H1 (cell line): Measurements from ENCODE around the gene ATP11C. TPM values are rescaled to one million over a fixed set of nuclear protein-coding genes. Genes with fewer than 3 reads are reported as not detected.

ENCODE experiments used
- CTCF ChIA-PET: fragments of 300-600 bp; sonication (Branson Sonifier 250); formaldehyde crosslinking; loops from one replicate; lab custom pipeline; 2021; ENCODE audit not compliant: partially characterized antibody; lab: Charles Lee
- POLR2A ChIA-PET: fragments of 300-600 bp; sonication (Branson Sonifier 250); formaldehyde crosslinking; loops from one replicate; lab custom pipeline; 2021; ENCODE audit warnings: inconsistent platforms; ENCODE audit not compliant: partially characterized antibody; lab: Charles Lee
- DNase-seq, 2 experiments: peaks; one replicate each; pipeline versions ENCODE4 v3.0.0 to v3.0.0-alpha.2; 2010 to 2022; ENCODE audit warnings: low spot score in 2 of 2, low read depth in 1 of 2, mixed read lengths in 1 of 2
- FAIRE-seq: peaks from 2 replicates; lab custom pipeline; 2011; peaks lifted over from hg19 to GRCh38; lab: Jason Lieb, UNC
- H2AFZ ChIP-seq: 2 replicates; pipeline ENCODE4 v1.8.1; 2012; ENCODE audit warnings: low read length, inconsistent platforms
- H2AK5ac ChIP-seq: 2 replicates; pipeline ENCODE4 v1.6.1; 2013; ENCODE audit warnings: low read depth, low read length
- H2BK120ac ChIP-seq: replicated peaks from 2 replicates; pipeline ENCODE3; 2013; ENCODE audit warnings: low read depth, low read length, inconsistent platforms
- H2BK12ac ChIP-seq: 2 replicates; pipeline ENCODE4 v1.6.1; 2013; ENCODE audit warnings: low read depth, low read length
- H2BK15ac ChIP-seq: 2 replicates; pipeline ENCODE4 v1.6.1; 2013; ENCODE audit warnings: low read length
- H2BK20ac ChIP-seq: 2 replicates; pipeline ENCODE4 v1.6.1; 2013; ENCODE audit warnings: low read length
- H2BK5ac ChIP-seq: 2 replicates; pipeline ENCODE4 v1.6.1; 2013; ENCODE audit warnings: low read depth, low read length
- H3K14ac ChIP-seq: 2 replicates; pipeline ENCODE4 v1.6.1; 2013; ENCODE audit warnings: inconsistent platforms; ENCODE audit not compliant: insufficient read length
- H3K18ac ChIP-seq: 2 replicates; pipeline ENCODE4 v1.6.1; 2013; ENCODE audit warnings: low read length; ENCODE audit errors: extremely low read depth
- H3K23ac ChIP-seq: 2 replicates; pipeline ENCODE4 v1.6.1; 2013; ENCODE audit warnings: inconsistent platforms; ENCODE audit not compliant: insufficient read length
- H3K23me2 ChIP-seq: 2 replicates; pipeline ENCODE4 v1.6.1; 2013; ENCODE audit warnings: low read depth, low read length
- H3K27ac ChIP-seq: 2 replicates; pipeline ENCODE4 v1.6.1; 2011; ENCODE audit warnings: low read depth, low read length, inconsistent platforms
- H3K27me3 ChIP-seq, 4 experiments: replicated peaks in 1 of 4; 1 replicate in 1 of 4; 2 replicates in 3 of 4; pipeline versions ENCODE4 v1.6.1 to v1.8.1; 2011 to 2013; ENCODE audit warnings: low read length in 3 of 4, mild to moderate bottlenecking in 3 of 4, inconsistent platforms in 2 of 4, mixed read lengths in 2 of 4, moderate library complexity in 1 of 4; ENCODE audit not compliant: control insufficient read depth in 3 of 4, insufficient read depth in 3 of 4; ENCODE audit errors: extremely low read depth in 1 of 4
- H3K36me3 ChIP-seq, 4 experiments: 2 replicates each; pipeline versions ENCODE4 v1.6.1 to v1.8.1; 2011 to 2013; ENCODE audit warnings: mild to moderate bottlenecking in 4 of 4, low read length in 3 of 4, moderate library complexity in 2 of 4, control low read depth in 1 of 4, inconsistent platforms in 1 of 4; ENCODE audit not compliant: insufficient read depth in 4 of 4, control insufficient read depth in 2 of 4
- H3K4ac ChIP-seq: replicated peaks from 2 replicates; pipeline ENCODE3; 2013; ENCODE audit warnings: low read length, low read depth, mixed read lengths, inconsistent platforms; ENCODE audit not compliant: insufficient read length
- H3K4me1 ChIP-seq, 4 experiments: replicated peaks in 1 of 4; 1 replicate in 1 of 4; 2 replicates in 3 of 4; pipeline versions ENCODE4 v1.6.1 to v1.8.1; 2011 to 2013; ENCODE audit warnings: low read length in 3 of 4, inconsistent platforms in 2 of 4, mixed read lengths in 1 of 4; ENCODE audit not compliant: insufficient read depth in 4 of 4, control insufficient read depth in 3 of 4
- H3K4me2 ChIP-seq, 2 experiments: 2 replicates each; pipeline versions ENCODE4 v1.6.1 to v1.8.1; 2011 to 2013; ENCODE audit warnings: low read depth in 2 of 2, low read length in 2 of 2, control low read depth in 1 of 2, inconsistent platforms in 1 of 2, mild to moderate bottlenecking in 1 of 2; ENCODE audit not compliant: insufficient read depth in 1 of 2
- H3K4me3 ChIP-seq, 4 experiments: fragments of 200-600, 300-600 bp in 1 of 4; sonication (generic), shearing (Covaris generic), sonication (Bioruptor Twin) in 1 of 4; 2 replicates each; pipeline versions ENCODE4 v1.5.1 to v1.8.1; 2011 to 2016; ENCODE audit warnings: low read length in 4 of 4, low read depth in 3 of 4, control low read depth in 2 of 4, inconsistent platforms in 2 of 4, mild to moderate bottlenecking in 2 of 4, mixed read lengths in 1 of 4, moderate library complexity in 1 of 4; ENCODE audit not compliant: insufficient read depth in 2 of 4; ENCODE audit errors: extremely low read depth in 1 of 4
- H3K56ac ChIP-seq: replicated peaks from 2 replicates; pipeline ENCODE3; 2013; ENCODE audit warnings: low read depth, mild to moderate bottlenecking, mixed read lengths, low read length, inconsistent platforms; ENCODE audit not compliant: insufficient read length
- H3K79me1 ChIP-seq: 2 replicates; pipeline ENCODE4 v1.6.1; 2013; ENCODE audit warnings: low read depth, low read length, control low read depth
- H3K79me2 ChIP-seq, 2 experiments: 2 replicates each; pipeline versions ENCODE4 v1.6.1 to v1.8.1; 2012 to 2013; ENCODE audit warnings: low read length in 2 of 2, mild to moderate bottlenecking in 2 of 2, inconsistent platforms in 1 of 2; ENCODE audit not compliant: insufficient read depth in 2 of 2, control insufficient read depth in 1 of 2
- H3K9ac ChIP-seq, 4 experiments: replicated peaks in 1 of 4; 1 replicate in 1 of 4; 2 replicates in 3 of 4; pipeline versions ENCODE4 v1.6.1 to v1.8.1; 2011 to 2013; ENCODE audit warnings: low read depth in 3 of 4, low read length in 3 of 4, control low read depth in 2 of 4, mild to moderate bottlenecking in 2 of 4, moderate library complexity in 2 of 4, inconsistent platforms in 1 of 4; ENCODE audit errors: extremely low read depth in 1 of 4
- H3K9me3 ChIP-seq, 2 experiments: 2 replicates each; pipeline versions ENCODE4 v1.6.1 to v1.8.1; 2012 to 2013; ENCODE audit warnings: mild to moderate bottlenecking in 2 of 2, moderate library complexity in 2 of 2, control low read depth in 1 of 2, inconsistent platforms in 1 of 2, low read depth in 1 of 2, low read length in 1 of 2, mixed read lengths in 1 of 2; ENCODE audit not compliant: insufficient read depth in 2 of 2
- H4K20me1 ChIP-seq, 2 experiments: replicated peaks in 1 of 2; 2 replicates each; pipeline versions ENCODE3 to v1.8.1; 2011 to 2013; ENCODE audit warnings: inconsistent platforms in 2 of 2, low read length in 2 of 2, mild to moderate bottlenecking in 1 of 2; ENCODE audit not compliant: insufficient read depth in 2 of 2, control insufficient read depth in 1 of 2
- H4K5ac ChIP-seq: 2 replicates; pipeline ENCODE4 v1.6.1; 2013; ENCODE audit warnings: low read length, low read depth, mixed read lengths, inconsistent platforms; ENCODE audit not compliant: insufficient read length
- H4K8ac ChIP-seq: 2 replicates; pipeline ENCODE4 v1.8.0; 2013; ENCODE audit warnings: mild to moderate bottlenecking, moderate library complexity, low read length, inconsistent platforms; ENCODE audit not compliant: insufficient read depth; ENCODE audit errors: extremely low read depth
- H4K91ac ChIP-seq: replicated peaks from 2 replicates; pipeline ENCODE3; 2013; ENCODE audit warnings: low read length, mixed read lengths, inconsistent platforms; ENCODE audit not compliant: insufficient read length
- ASH2L ChIP-seq: fragments of 200-600, 300-600 bp; sonication (generic); IDR thresholded peaks from one replicate; pipeline ENCODE4 v1.7.1; 2017; ENCODE audit warnings: low read length
- CHD1 ChIP-seq: IDR thresholded peaks from 2 replicates; pipeline ENCODE4 v1.6.1; 2012; ENCODE audit warnings: low read depth, low read length, improper control_type of control experiment
- KDM1A ChIP-seq: fragments of 200-600, 300-600 bp; sonication (generic); IDR thresholded peaks from 2 replicates; pipeline ENCODE4 v1.7.1; 2016; ENCODE audit warnings: mild to moderate bottlenecking, low read length, borderline replicate concordance
- KDM4A ChIP-seq: IDR thresholded peaks from one replicate; pipeline ENCODE4 v1.7.1; 2012; ENCODE audit warnings: low read depth, mild to moderate bottlenecking, moderate library complexity, low read length, inconsistent platforms; ENCODE audit not compliant: severe bottlenecking
- KDM5A ChIP-seq: fragments of 200-600 bp; IDR thresholded peaks from 2 replicates; pipeline ENCODE4 v1.7.1; 2012; ENCODE audit warnings: mild to moderate bottlenecking, low read length, inconsistent platforms, mixed read lengths
- RAD21 ChIP-seq, 2 experiments: IDR thresholded peaks in 1 of 2; conservative IDR thresholded peaks in 1 of 2; 2 replicates each; pipeline ENCODE4 v1.6.1; 2011; ENCODE audit warnings: low read depth in 2 of 2, low read length in 2 of 2, improper control_type of control experiment in 1 of 2, inconsistent platforms in 1 of 2, mild to moderate bottlenecking in 1 of 2, moderate library complexity in 1 of 2
- RFX5 ChIP-seq: IDR thresholded peaks from 2 replicates; pipeline ENCODE4 v1.6.1; 2011; ENCODE audit warnings: low read depth, low read length, improper control_type of control experiment, borderline replicate concordance
- RXRA ChIP-seq: IDR thresholded peaks from 2 replicates; pipeline ENCODE4 v1.6.1; 2011; ENCODE audit warnings: low read depth, mild to moderate bottlenecking, low read length, moderate library complexity; ENCODE audit not compliant: insufficient read depth
- SAP30 ChIP-seq: fragments of 300-600 bp; sonication (generic); IDR thresholded peaks from 2 replicates; pipeline ENCODE4 v1.7.1; 2012; ENCODE audit warnings: low read length, moderate library complexity, mild to moderate bottlenecking, inconsistent platforms; ENCODE audit not compliant: insufficient read depth, insufficient replicate concordance
- SIRT6 ChIP-seq: IDR thresholded peaks from one replicate; pipeline ENCODE4 v1.7.1; 2012; ENCODE audit warnings: low read length, inconsistent platforms
- SRF ChIP-seq: IDR thresholded peaks from 2 replicates; pipeline ENCODE4 v1.6.1; 2011; ENCODE audit warnings: mild to moderate bottlenecking, low read depth, low read length, moderate library complexity
- WGBS, 2 experiments: shearing (Covaris generic) in 1 of 2; methylation state at CpG; one replicate each; pipeline versions ENCODE4 v1.1.6 to v1.1.7; 2013 to 2015; ENCODE audit warnings: low lambda C conversion rate in 2 of 2, mixed read lengths in 2 of 2, inconsistent platforms in 1 of 2, low coverage in 1 of 2, missing lambda C conversion rate in 1 of 2; ENCODE audit not compliant: insufficient replicate concordance in 2 of 2, insufficient coverage in 1 of 2, insufficient read length in 1 of 2; ENCODE audit errors: extremely low coverage in 1 of 2, missing lambda C conversion rate in 1 of 2; 5-methylcytosine and 5-hydroxymethylcytosine counted together
- polyA plus RNA-seq, 7 experiments: library from polyadenylated mRNA; depleted of rRNA in 3 of 7; stranded (reverse) in 5 of 7; unstranded in 2 of 7; fragments of >200 nt in 5 of 7; fragments of 200-250 nt in 2 of 7; gene quantifications; 1 replicate in 5 of 7; 2 replicates in 1 of 7; 4 replicates in 1 of 7; pipeline versions ENCODE4 v1.2.1 to v1.2.3, GENCODE V29; 2011 to 2013; ENCODE audit warnings: missing spikeins in 2 of 7, mixed read lengths in 2 of 7
- total RNA-seq: library from RNA; stranded (reverse); fragmentation: NEBNext Ultra II Directional; extraction: Animal tissue kit (Norgen Biotek cat#: 25700); gene quantifications from 2 replicates; pipeline ENCODE4 v1.2.1, GENCODE V29; 2021

The ATP11C gene
- total and polyA plus RNA-seq, 2 of the 8 experiments (the other 6 are each of a cell fraction or from before 2014, with no cell fraction given) = 14.7 to 52.1 TPM

DNA sequence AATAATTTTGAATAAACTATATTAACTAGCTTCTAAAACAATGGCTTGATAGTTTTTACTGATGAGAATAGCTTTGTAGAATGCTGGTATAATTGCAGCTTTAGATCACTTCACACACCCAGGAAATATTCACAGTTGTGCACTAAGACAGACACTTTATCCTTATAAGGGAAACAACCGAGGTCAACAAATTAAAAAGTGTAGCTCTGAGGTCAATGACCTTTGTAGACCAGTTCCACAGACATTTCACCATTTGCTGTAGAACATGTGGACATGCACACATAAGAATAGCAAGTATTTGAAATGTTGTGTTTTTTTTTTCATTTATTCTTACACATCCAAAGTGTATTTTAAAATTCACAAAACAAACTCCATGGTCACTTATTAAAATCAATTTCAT is 148.9 kb downstream of the ATP11C start:
- Histone ChIP-seq H2BK120ac (no peak overlapping the region), H3K9me3 (no peaks in the 10 kb centered on the region), H3K4me1 (no peaks in the 10 kb centered on the region), H3K56ac (no peak overlapping the region), H3K4me3 (no peak overlapping the region), H3K36me3 (peaks cover 6 to 17% (median 10%) of the 10 kb centered on the region in 4 experiments; a peak in 6 of 8 replicates), H2AFZ (no peak overlapping the region), H3K79me1 (no peaks in the 10 kb centered on the region), H2BK20ac (no peak overlapping the region), H3K23ac (no peak overlapping the region), H3K27ac (no peak overlapping the region), H3K4ac (no peak overlapping the region), H2BK15ac (no peak overlapping the region), H3K4me2 (no peak overlapping the region), H3K14ac (no peak overlapping the region), H4K91ac (no peak overlapping the region), H4K8ac (no peak overlapping the region), H3K27me3 (no peaks in the 10 kb centered on the region), H3K9ac (no peak overlapping the region), H4K20me1 (no peaks in the 10 kb centered on the region), H2BK5ac (no peak overlapping the region), H3K18ac (no peak overlapping the region), H2BK12ac (no peak overlapping the region), H3K79me2 (no peaks in the 10 kb centered on the region), H2AK5ac (no peak overlapping the region), H4K5ac (no peak overlapping the region), H3K23me2 (no peaks in the 10 kb centered on the region)
- FAIRE-seq (no peak), DNase-seq (no peak)
- POLR2A ChIA-PET = no interaction called here
- no peak for TF ChIP-seq CHD1
- TF ChIP-seq RXRA = no peak
- no peak for TF ChIP-seq KDM5A
- no peak for TF ChIP-seq RFX5
- no peak for TF ChIP-seq SIRT6
- TF ChIP-seq KDM1A = no peak
- TF ChIP-seq SAP30 = no peak
- no peak for TF ChIP-seq SRF
- no peak for TF ChIP-seq KDM4A
- no peak for TF ChIP-seq RAD21 (IDR thresholded peaks at IDR 0.05 in 1 of 2, conservative IDR thresholded peaks at IDR 0.05 in 1 of 2; ENCODE audit: low read depth in 2 of 2, low read length in 2 of 2)
- no peak for TF ChIP-seq ASH2L
- CTCF ChIA-PET = interaction anchor here (0.8 to 1.1 kb wide), 3 partner anchors 10 to 183 kb away, joined by 3 to 4 read pairs (median 4); no protein-coding TSS in a partner anchor
- whole genome bisulfite sequencing, 2 experiments = 92% methylated on average over 1 of the region's 1 CpG; no CpG with 5 or more reads in 1 of the 2 experiments
